A549 treated with CORT108297 at 1 μM for 4 hours (cell line): Measurements from ENCODE around the gene PDE1C. TPM values are rescaled to one million over a fixed set of nuclear protein-coding genes. Genes with fewer than 3 reads are reported as not detected.

Experiments
- total RNA-seq: library from RNA; stranded (reverse); fragments of 200-300 nt; extraction: Qiagen RNA extraction; gene quantifications from 5 replicates; pipeline ENCODE4 v1.2.3, GENCODE V29; 2022

Gene PDE1C
- total RNA-seq = 3.7 to 5.6 TPM (median 4.9 TPM) in 5 replicates

GRCh38 chr7:32070406-32071360, at the start of gene PDE1C:
Gene PDE1C (minus strand): TSS chr7:32070407.

